GM18873 (cell line): Measurements from ENCODE around the gene RBFOX1.

Experiments
- ATAC-seq: cut with Tn5 transposase; IDR thresholded peaks from one replicate; pipeline ENCODE4 v1.9.1; 2021; ENCODE audit warnings: mild to moderate bottlenecking, moderate library complexity, moderate number of reproducible peaks; ENCODE audit not compliant: unreplicated experiment, low FRiP score

RBFOX1 gene

DNA sequence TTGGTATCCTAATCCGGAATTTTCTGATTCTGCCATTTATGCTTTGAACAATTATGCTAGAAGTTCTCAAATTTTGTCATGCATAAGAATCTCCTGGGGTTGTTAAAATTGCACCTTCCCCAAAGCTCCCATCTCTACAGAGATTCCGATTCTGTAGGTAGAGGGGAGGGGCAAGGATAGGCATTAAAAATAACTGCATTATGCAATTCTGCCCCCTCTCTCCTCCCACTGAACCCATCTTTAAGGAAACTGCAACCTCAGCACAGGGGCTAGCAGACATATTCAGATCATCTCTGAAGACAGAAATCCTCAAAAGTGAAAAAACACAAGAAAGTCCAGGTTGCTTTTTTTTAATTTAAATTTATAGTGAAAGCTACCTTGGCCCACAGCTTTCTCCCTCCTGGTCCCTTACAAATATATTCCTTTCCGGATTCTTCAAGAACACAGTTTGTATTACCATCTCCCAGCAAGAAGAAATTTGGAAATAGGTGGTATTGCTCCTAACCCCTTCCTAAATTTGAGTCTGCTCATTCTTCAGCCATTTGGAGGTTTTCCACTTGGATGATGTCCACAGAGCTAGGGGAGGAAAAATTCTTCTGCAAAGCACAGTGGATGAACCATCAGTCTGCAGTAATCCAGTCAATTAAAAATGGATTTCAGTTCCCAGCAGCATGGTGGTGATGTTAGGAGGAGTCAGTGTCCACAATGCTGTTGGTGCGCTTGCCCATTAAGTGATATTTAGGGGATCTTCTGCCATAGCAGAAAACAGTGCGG, 67.7 kb downstream of the RBFOX1 start:
- ATAC-seq, result no peak

- no peak for ATAC-seq
These were observed 71.6 kb downstream of the RBFOX1 start for GRCh38 chr16:7404217-7404616.

- ATAC-seq, result no peak
These were observed 72.5 kb downstream of the RBFOX1 start for GRCh38 chr16:7405166-7405565.

GRCh38 chr16:7408700-7409365, 76.2 kb downstream of the RBFOX1 start:
- no peak for ATAC-seq

- no peak for ATAC-seq
These were observed 86.8 kb downstream of the RBFOX1 start for GRCh38 chr16:7419441-7419840.

DNA sequence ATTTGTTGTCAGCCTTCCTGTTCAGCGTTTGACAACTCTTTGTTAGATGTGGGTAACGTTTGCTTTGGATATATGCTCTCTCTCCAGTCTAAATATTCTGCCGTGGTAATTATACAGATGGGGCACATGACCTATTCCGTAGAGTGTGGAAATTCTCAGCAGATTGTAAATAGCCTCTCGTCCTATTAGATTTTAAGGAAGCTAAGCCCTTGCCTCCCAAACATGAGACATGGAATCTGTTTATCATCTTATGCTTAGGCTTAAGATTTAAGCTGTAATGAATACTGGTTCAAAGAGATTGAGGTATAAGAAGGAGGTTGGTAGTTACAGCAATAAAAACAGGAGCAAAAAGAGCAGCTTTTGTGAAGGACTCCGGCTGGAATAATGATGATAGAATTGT, 87.4 kb downstream of the RBFOX1 start:
- no peak for ATAC-seq

GRCh38 chr16:7420843-7421242, 88.2 kb downstream of the RBFOX1 start:
- ATAC-seq, result no peak

DNA sequence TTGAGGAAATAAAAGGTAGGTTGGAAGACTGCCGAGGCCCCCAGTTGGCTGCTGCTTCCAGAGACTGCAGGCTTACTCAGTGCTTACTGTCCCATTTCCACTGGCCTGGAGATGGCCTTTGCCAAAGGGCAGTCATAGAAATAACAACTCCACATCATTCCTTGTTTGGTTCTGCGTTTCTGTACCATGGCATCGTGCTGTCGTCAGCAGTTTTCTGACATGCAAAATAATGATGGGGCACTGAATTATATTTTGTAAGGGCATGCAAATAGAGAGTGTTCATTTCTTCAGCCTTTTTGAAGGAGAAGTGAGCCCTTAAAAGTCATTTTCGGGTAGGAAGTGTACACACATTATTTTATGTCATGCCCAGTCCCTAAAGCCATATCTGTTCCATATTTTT, 88.9 kb downstream of the RBFOX1 start:
- no peak for ATAC-seq

- ATAC-seq, result no peak
These were observed 89.6 kb downstream of the RBFOX1 start for GRCh38 chr16:7422036-7422888.

GRCh38 chr16:7423434-7424044, 90.9 kb downstream of the RBFOX1 start:
- ATAC-seq, result no peak

DNA sequence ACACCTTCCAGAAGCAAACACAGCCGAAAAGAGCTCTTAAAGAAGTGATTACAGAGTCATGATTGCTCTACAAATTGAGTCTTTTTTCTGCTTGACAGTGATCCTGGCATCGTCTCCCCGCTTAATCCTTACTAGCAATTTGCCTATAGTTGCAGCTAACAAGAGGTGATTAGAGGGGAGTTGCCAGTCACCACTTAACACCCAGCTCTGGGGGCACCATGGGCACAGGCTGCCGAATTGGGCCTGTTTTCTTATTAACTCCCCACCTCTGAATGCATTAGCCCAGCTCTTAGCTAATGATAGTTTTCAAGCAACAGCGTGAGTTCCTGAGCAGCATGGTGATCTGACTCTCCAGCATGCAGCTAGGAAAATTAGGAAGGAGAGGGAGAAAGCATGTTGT, 93.5 kb downstream of the RBFOX1 start:
- no peak for ATAC-seq

- ATAC-seq, result no peak
These were observed 99.1 kb downstream of the RBFOX1 start for GRCh38 chr16:7431723-7432122.

DNA sequence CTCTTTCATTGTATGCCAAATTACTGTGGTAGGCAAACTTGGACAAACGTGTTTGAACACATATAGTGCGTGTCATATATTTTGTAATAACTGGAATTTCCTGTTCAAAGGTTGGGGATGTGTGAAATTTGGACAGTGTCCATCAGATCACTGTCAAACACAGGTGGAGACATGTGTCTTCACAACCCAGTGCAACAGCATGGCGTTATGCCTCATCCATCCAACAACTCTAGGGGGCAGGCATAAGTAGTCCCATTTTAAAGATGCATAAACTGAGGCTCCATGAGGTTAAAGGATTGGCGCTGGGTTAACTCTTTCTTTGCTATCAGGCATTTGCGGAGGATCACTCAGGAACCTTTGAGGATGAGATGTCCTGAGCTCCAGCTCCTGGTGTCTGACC, 103.7 kb downstream of the RBFOX1 start:
- ATAC-seq, result no peak

- ATAC-seq, result no peak
These were observed 104.6 kb downstream of the RBFOX1 start for GRCh38 chr16:7437135-7437804.

- ATAC-seq, result no peak
These were observed 105.2 kb downstream of the RBFOX1 start for GRCh38 chr16:7437843-7438242.

- ATAC-seq, result no peak
These were observed 106.0 kb downstream of the RBFOX1 start for GRCh38 chr16:7438601-7439000.

- ATAC-seq, result no peak
These were observed 106.9 kb downstream of the RBFOX1 start for GRCh38 chr16:7439518-7439917.

DNA sequence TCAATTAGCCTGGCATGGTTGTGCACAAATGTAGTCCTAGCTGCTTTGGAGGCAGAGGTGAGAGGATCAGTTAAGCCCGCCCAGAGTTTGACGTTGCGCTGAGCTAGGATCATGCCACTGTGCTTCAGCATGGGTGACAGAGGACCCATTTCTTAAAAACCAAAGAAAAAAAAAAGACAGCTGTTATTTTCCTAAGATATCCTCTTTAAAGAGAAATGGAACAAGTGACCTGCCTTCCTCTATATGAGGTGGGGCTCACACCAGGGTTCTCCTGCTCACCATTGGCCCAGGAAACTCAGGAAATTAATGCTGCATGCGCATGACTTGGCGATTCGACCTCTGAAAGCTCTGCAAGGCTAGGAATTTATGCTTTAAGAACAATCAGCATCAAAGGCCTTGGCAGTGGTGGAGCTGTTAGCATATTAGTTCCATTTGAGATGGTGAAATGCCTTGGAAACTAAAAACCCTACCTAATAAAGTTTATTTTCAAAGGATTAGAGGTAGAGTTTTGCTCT, 108.3 kb downstream of the RBFOX1 start:
- ATAC-seq, result no peak

DNA sequence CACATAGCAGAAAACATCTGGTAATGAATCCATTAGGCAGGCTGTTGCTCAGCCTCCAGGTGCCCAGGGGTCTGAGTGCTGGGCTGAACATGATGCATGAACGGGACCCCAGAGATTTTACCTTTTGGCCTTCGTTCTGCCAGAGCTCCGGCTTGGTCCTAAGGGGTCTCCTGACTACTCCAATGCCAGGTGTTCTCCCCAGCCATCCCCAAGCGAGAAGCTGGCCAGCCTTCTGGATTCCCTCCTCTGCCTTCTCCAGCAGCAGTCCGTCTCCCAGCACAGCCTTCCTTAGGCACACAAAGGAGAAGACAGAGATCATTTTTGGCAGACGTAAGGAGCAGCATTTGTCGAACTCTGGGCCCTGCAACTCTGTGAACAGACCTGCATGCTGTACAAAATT, 109.4 kb downstream of the RBFOX1 start:
- no peak for ATAC-seq

DNA sequence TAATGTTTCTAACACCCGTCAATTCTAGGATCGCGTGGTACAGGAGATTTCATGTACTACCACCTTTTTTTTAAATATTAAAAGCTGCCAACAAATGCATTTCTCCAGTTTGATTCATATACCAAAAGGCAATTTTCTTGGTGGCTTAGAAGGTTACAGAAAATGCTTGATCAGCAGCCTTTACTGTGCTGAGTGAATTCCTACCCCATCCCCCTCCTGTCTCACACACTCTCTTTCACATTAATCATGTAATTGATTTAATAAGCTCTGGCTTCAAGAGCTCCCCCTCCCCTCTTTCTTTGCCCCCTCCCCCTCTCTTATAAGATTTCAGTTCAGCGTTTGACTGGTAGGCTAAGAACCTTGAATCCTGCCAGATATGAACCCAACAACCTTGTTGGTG, 110.5 kb downstream of the RBFOX1 start:
- ATAC-seq, result no peak
